SK-N-SH (cell line): ENCODE data around the gene WDR53. TPM values are rescaled to one million over a fixed set of nuclear protein-coding genes. Genes with fewer than 3 reads are reported as not detected.
"Not testable (repeated sequence)": the region's sequence is repeated elsewhere in the genome, so short reads cannot be mapped to it uniquely, and the experiment has no call there.

ENCODE experiments used
- CTCF ChIA-PET: fragments of 300-600, 350-600 bp; formaldehyde crosslinking; extraction: SDS; loops from one replicate; lab custom pipeline; 2021; lab: Yijun Ruan, JAX
- POLR2A ChIA-PET: fragments of 350-600 bp; sonication (Branson Sonifier 250); formaldehyde crosslinking; extraction: SDS; loops from one replicate; lab custom pipeline; 2020; ENCODE audit warnings: antibody characterized with exemption, inconsistent platforms; lab: Yijun Ruan, JAX
- DNase-seq: peaks from one replicate; pipeline ENCODE4 v3.0.0; 2012
- H2AFZ ChIP-seq: fragments of 200-600 bp; sonication (generic); 2 replicates; pipeline ENCODE4 v1.8.1; 2016; ENCODE audit warnings: antibody characterized with exemption, mild to moderate bottlenecking, low read depth
- H3F3A ChIP-seq: fragments of 200-600 bp; sonication (generic); replicated peaks from 2 replicates; pipeline ENCODE3; 2016; ENCODE audit warnings: antibody characterized with exemption, mild to moderate bottlenecking; ENCODE audit not compliant: insufficient read depth
- H3K27ac ChIP-seq, 2 experiments: fragments of 200-500 bp in 1 of 2; fragments of 200-600 bp in 1 of 2; sonication (Bioruptor generic) in 1 of 2; sonication (generic), shearing (Covaris generic) in 1 of 2; 2 replicates each; pipeline versions ENCODE4 v1.5.1 to v1.6.1; 2014 to 2016; ENCODE audit warnings: low read depth in 2 of 2, inconsistent platforms in 1 of 2, low read length in 1 of 2, mild to moderate bottlenecking in 1 of 2, mixed read lengths in 1 of 2
- H3K27me3 ChIP-seq: fragments of 200-600 bp; sonication (generic), shearing (Covaris generic); 2 replicates; pipeline ENCODE4 v1.6.1; 2016; ENCODE audit warnings: mixed run types; ENCODE audit not compliant: insufficient read depth
- H3K36me3 ChIP-seq, 2 experiments: fragments of 200-500 bp in 1 of 2; fragments of 200-600 bp in 1 of 2; sonication (Bioruptor generic) in 1 of 2; sonication (generic) in 1 of 2; replicated peaks in 1 of 2; 2 replicates each; pipeline versions ENCODE3 to v1.5.1; 2014 to 2016; ENCODE audit warnings: low read length in 1 of 2, mild to moderate bottlenecking in 1 of 2; ENCODE audit not compliant: insufficient read depth in 2 of 2, control insufficient read depth in 1 of 2
- H3K4me1 ChIP-seq, 2 experiments: fragments of 200-500 bp in 1 of 2; fragments of 200-600 bp in 1 of 2; sonication (Bioruptor generic) in 1 of 2; sonication (generic), shearing (Covaris generic) in 1 of 2; 2 replicates each; pipeline versions ENCODE4 v1.5.1 to v1.6.1; 2014 to 2016; ENCODE audit warnings: low read depth in 1 of 2, low read length in 1 of 2, mixed run types in 1 of 2; ENCODE audit not compliant: insufficient read depth in 2 of 2, control insufficient read depth in 1 of 2
- H3K4me2 ChIP-seq: fragments of 200-600 bp; sonication (generic), shearing (Covaris generic); 2 replicates; pipeline ENCODE4 v1.6.1; 2017; ENCODE audit warnings: mixed run types
- H3K4me3 ChIP-seq, 2 experiments: fragments of 200-500 bp in 1 of 2; fragments of 200-600 bp in 1 of 2; sonication (Bioruptor generic) in 1 of 2; sonication (generic), shearing (Covaris generic) in 1 of 2; 2 replicates each; pipeline versions ENCODE4 v1.5.1 to v1.8.1; 2014 to 2016; ENCODE audit warnings: low read depth in 2 of 2, inconsistent platforms in 1 of 2, low read length in 1 of 2, mild to moderate bottlenecking in 1 of 2, mixed read lengths in 1 of 2, moderate library complexity in 1 of 2
- H3K79me2 ChIP-seq: fragments of 200-600 bp; sonication (generic); 2 replicates; pipeline ENCODE4 v1.8.1; 2017; ENCODE audit warnings: mild to moderate bottlenecking; ENCODE audit not compliant: insufficient read depth
- H3K9ac ChIP-seq: fragments of 200-600 bp; sonication (generic); 2 replicates; pipeline ENCODE4 v1.6.1; 2017; ENCODE audit warnings: mixed run types
- H3K9me2 ChIP-seq: fragments of 200-600 bp; sonication (generic); 2 replicates; pipeline ENCODE4 v1.6.1; 2017; ENCODE audit warnings: mixed run types
- H3K9me3 ChIP-seq: fragments of 200-600 bp; sonication (generic); 2 replicates; pipeline ENCODE4 v1.6.1; 2017; ENCODE audit warnings: mixed run types, mild to moderate bottlenecking, moderate library complexity
- H4K20me1 ChIP-seq: fragments of 200-600 bp; sonication (generic); 2 replicates; pipeline ENCODE4 v1.6.1; 2017; ENCODE audit warnings: mild to moderate bottlenecking, mixed run types; ENCODE audit not compliant: insufficient read depth
- EP300 ChIP-seq, 2 experiments: IDR thresholded peaks; 2 replicates each; pipeline versions ENCODE4 v1.4.0 to v1.6.1; 2012; ENCODE audit warnings: borderline replicate concordance in 1 of 2, low read depth in 1 of 2, low read length in 1 of 2
- EZH2phosphoT487 ChIP-seq: fragments of 200-600 bp; sonication (generic); IDR thresholded peaks from 2 replicates; pipeline ENCODE4 v1.6.1; 2017; ENCODE audit warnings: low read depth, mixed run types, mild to moderate bottlenecking, antibody characterized with exemption, moderate library complexity, borderline replicate concordance
- FOXM1 ChIP-seq: IDR thresholded peaks from 2 replicates; pipeline ENCODE4 v1.4.0; 2012; ENCODE audit warnings: low read depth, mild to moderate bottlenecking
- MEF2A ChIP-seq: IDR thresholded peaks from 2 replicates; pipeline ENCODE4 v1.4.0; 2012; ENCODE audit warnings: low read depth, borderline replicate concordance
- RCOR1 ChIP-seq: fragments of 150-350 bp; IDR thresholded peaks from 2 replicates; pipeline ENCODE4 v1.6.1; 2017; ENCODE audit warnings: antibody characterized with exemption, low read length
- WGBS: methylation state at CpG from one replicate; pipeline ENCODE4 v1.1.6; 2017; ENCODE audit warnings: low lambda C conversion rate; 5-methylcytosine and 5-hydroxymethylcytosine counted together
- polyA plus RNA-seq, 3 experiments: library from polyadenylated mRNA; depleted of rRNA; stranded (reverse); fragments of >200 nt; gene quantifications; 2 replicates each; pipeline ENCODE4 v1.2.3, GENCODE V29; 2012
- small RNA-seq, 7 experiments: library from RNA; depleted of rRNA; stranded (forward); fragments of <200 nt; gene quantifications; one replicate each; pipeline ENCODE3, GENCODE V24; 2012
- TF ChIP-seq, protein P1 (sequence below): IDR thresholded peaks from 2 replicates; pipeline ENCODE4 v1.4.0; 2012; ENCODE audit warnings: low read depth

The WDR53 gene
- polyA plus RNA-seq, 1 of the 3 experiments (the other 2 are of a cell fraction), result 7.0 TPM

GRCh38 chr3:196511108-196511507 lies 57.2 kb downstream of the WDR53 start:
- H3K9me2 ChIP-seq, H3K4me1 ChIP-seq, H3K27ac ChIP-seq, H3K4me2 ChIP-seq, H4K20me1 ChIP-seq, H3K9me3 ChIP-seq, CTCF ChIA-PET, H3K4me3 ChIP-seq, H3F3A ChIP-seq, H3K79me2 ChIP-seq, DNase-seq, POLR2A ChIA-PET, H3K9ac ChIP-seq, H3K27me3 ChIP-seq, H2AFZ ChIP-seq, H3K36me3 ChIP-seq: not testable (repeated sequence)
- WGBS, result no CpG with 5 or more reads among the region's 1 CpG

- ChIA-PET CTCF (interaction anchor here (1.6 to 2.2 kb wide), 2 partner anchors 16 to 22 kb away, joined by 4 to 11 read pairs; no protein-coding TSS in a partner anchor), POLR2A (no interaction called here)
- no peak overlapping the region for H3K9ac ChIP-seq
- H2AFZ ChIP-seq, result no peak overlapping the region
- H3K4me1 ChIP-seq, result no peaks in the 10 kb centered on the region
- H4K20me1 ChIP-seq, result peaks cover 10% of the 10 kb centered on the region
- H3K79me2 ChIP-seq, result peaks cover 18% of the 10 kb centered on the region
- TF ChIP-seq FOXM1 (no peak), MEF2A (no peak), EZH2phosphoT487 (no peak), RCOR1 (no peak)
- TF ChIP-seq, all 33 proteins: peak for 0
- Histone ChIP-seq H3K27me3 (no peaks in the 10 kb centered on the region), H3K9me2 (no peaks in the 10 kb centered on the region), H3K4me3 (no peak overlapping the region), H3K4me2 (no peak overlapping the region), H3F3A (peaks cover 18% of the 10 kb centered on the region), H3K27ac (no peak overlapping the region), H3K36me3 (no peaks in the 10 kb centered on the region), H3K9me3 (0 out of 2 replicates have a peak, but pooled peaks cover 8% of the 10 kb centered on the region)
- DNase-seq, result no peak
- 58% methylated on average over 8 of the region's 8 CpGs for WGBS
These were observed 61.7 kb downstream of the WDR53 start for GRCh38 chr3:196506687-196507086.

- peaks cover 39% of the 10 kb centered on the region for H3K79me2 ChIP-seq
- no peaks in the 10 kb centered on the region for H3K36me3 ChIP-seq
- no peak overlapping the region for H3K4me2 ChIP-seq
- POLR2A ChIA-PET, result interaction anchor here (1.7 kb wide), 1 partner anchor 24 kb away, joined by 4 read pairs; no protein-coding TSS in a partner anchor
- H3K9ac ChIP-seq, result no peak overlapping the region
- no peak for DNase-seq
- no peaks in the 10 kb centered on the region for H3K9me2 ChIP-seq
- peaks cover 29% of the 10 kb centered on the region for H4K20me1 ChIP-seq
- CTCF ChIA-PET, result interaction anchor here (0.6 to 1.6 kb wide), 5 partner anchors 13 to 213 kb away, joined by 3 to 10 read pairs (median 3); no protein-coding TSS in a partner anchor
- 96% methylated on average over 6 of the region's 6 CpGs for WGBS
- H3F3A ChIP-seq, result peaks cover 22% of the 10 kb centered on the region
- H2AFZ ChIP-seq, result peak overlapping the region; percentile 94; the same call in 1 of the 2 replicates
- H3K4me3 ChIP-seq, result no peak overlapping the region
- TF ChIP-seq, protein P1, sequence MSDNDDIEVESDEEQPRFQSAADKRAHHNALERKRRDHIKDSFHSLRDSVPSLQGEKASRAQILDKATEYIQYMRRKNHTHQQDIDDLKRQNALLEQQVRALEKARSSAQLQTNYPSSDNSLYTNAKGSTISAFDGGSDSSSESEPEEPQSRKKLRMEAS, result no peak
- TF ChIP-seq EP300 (IDR thresholded peaks at IDR 0.05; ENCODE audit: borderline replicate concordance in 1 of 2, low read depth in 1 of 2, low read length in 1 of 2), result no peak
- peaks cover 0 to 4% of the 10 kb centered on the region in 2 experiments; a peak in 1 of 4 replicates for H3K4me1 ChIP-seq
- 0 out of 2 replicates have a peak, but pooled peaks cover 8% of the 10 kb centered on the region for H3K9me3 ChIP-seq
- H3K27ac ChIP-seq, result no peak overlapping the region
- no peaks in the 10 kb centered on the region for H3K27me3 ChIP-seq
These were observed 63.8 kb downstream of the WDR53 start for GRCh38 chr3:196504556-196504955.

Small RNAs within 50 kb of the gene (small RNA-seq; reads per million reads assigned to genes)
- 0 reads per million in 7 experiments for gene RPS29P3

Other genes with a start within 250 kb of the WDR53 start
- not detected in 2 replicates for gene TM4SF19, start 230.2 kb downstream of the WDR53 start, polyA plus RNA-seq (2012; rRNA removed)
- gene UBXN7, start 136.1 kb downstream of the WDR53 start, polyA plus RNA-seq (2012; rRNA removed), result 6.4 and 8.1 TPM in 2 replicates
- 1.8 and 1.9 TPM in 2 replicates for gene RNF168, start 64.8 kb downstream of the WDR53 start, polyA plus RNA-seq (2012; rRNA removed)
- gene SMCO1, start 53.2 kb downstream of the WDR53 start, polyA plus RNA-seq (2012; rRNA removed), result not detected in 2 replicates
- gene FBXO45, start 106 bp upstream of the WDR53 start, polyA plus RNA-seq (2012; rRNA removed), result 3.2 and 4.2 TPM in 2 replicates
- 0.19 and 0.25 TPM in 2 replicates for gene NRROS, start 71.1 kb upstream of the WDR53 start, polyA plus RNA-seq (2012; rRNA removed)
- gene CEP19, start 143.7 kb upstream of the WDR53 start, polyA plus RNA-seq (2012; rRNA removed), result 2.6 and 3.0 TPM in 2 replicates
- gene PIGX, start 143.8 kb upstream of the WDR53 start, polyA plus RNA-seq (2012; rRNA removed), result 15.5 and 20.6 TPM in 2 replicates
- gene PAK2, start 171.3 kb upstream of the WDR53 start, polyA plus RNA-seq (2012; rRNA removed), result 27.9 and 28.8 TPM in 2 replicates